Measurements from ENCODE around the gene UNC13C. TPM values are rescaled to one million over a fixed set of nuclear protein-coding genes. Genes with fewer than 3 reads are reported as not detected.

UNC13C gene
- total RNA-seq, 4 donors from 2014 or later, result under 0.01 to 0.30 (median 0.21) TPM; not detected in 1

GRCh38 chr15:54345301-54345700 is 367.1 kb downstream of the UNC13C start:
- no peak for DNase-seq (ENCODE audit: low spot score in 2 of 2)
- no peak for TF ChIP-seq EP300 (IDR thresholded peaks at IDR 0.05)
- TF ChIP-seq POLR2A (IDR thresholded peaks at IDR 0.05), result no peak
- TF ChIP-seq, protein P1, sequence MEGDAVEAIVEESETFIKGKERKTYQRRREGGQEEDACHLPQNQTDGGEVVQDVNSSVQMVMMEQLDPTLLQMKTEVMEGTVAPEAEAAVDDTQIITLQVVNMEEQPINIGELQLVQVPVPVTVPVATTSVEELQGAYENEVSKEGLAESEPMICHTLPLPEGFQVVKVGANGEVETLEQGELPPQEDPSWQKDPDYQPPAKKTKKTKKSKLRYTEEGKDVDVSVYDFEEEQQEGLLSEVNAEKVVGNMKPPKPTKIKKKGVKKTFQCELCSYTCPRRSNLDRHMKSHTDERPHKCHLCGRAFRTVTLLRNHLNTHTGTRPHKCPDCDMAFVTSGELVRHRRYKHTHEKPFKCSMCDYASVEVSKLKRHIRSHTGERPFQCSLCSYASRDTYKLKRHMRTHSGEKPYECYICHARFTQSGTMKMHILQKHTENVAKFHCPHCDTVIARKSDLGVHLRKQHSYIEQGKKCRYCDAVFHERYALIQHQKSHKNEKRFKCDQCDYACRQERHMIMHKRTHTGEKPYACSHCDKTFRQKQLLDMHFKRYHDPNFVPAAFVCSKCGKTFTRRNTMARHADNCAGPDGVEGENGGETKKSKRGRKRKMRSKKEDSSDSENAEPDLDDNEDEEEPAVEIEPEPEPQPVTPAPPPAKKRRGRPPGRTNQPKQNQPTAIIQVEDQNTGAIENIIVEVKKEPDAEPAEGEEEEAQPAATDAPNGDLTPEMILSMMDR (IDR thresholded peaks at IDR 0.05), result no peak
- H3K27me3 ChIP-seq, result no peaks in the 10 kb centered on the region
- H3K9me3 ChIP-seq, result no peaks in the 10 kb centered on the region
- H3K4me3 ChIP-seq, result no peak overlapping the region
- H3K4me1 ChIP-seq, result no peaks in the 10 kb centered on the region
- no peak overlapping the region for H3K27ac ChIP-seq
- 90 to 95% methylated on average over 2 of the region's 2 CpGs for WGBS, 2 donors
- H3K36me3 ChIP-seq, result no peaks in the 10 kb centered on the region

DNA sequence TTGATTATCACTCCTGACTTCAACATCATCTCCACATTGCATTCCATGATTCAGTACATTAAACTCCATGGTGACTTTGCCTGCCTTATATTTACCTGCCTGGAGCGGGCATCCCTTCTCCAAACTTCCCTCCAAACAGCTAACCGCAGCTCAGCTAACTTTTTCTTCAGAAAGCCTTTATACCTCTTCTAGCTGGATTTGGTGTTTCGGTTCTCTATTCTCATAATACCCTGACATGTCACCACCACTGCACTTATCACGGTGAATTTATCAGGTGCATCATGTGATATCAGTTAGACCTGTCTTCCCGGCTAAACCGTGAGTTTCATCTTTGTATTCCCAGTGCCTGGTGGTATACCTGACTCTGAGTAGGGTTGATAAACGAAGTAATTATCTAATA is 367.6 kb downstream of the UNC13C start:
- Histone ChIP-seq H3K9me3 (no peaks in the 10 kb centered on the region), H3K36me3 (no peaks in the 10 kb centered on the region), H3K27me3 (no peaks in the 10 kb centered on the region), H3K27ac (no peak overlapping the region), H3K4me1 (no peaks in the 10 kb centered on the region), H3K4me3 (no peak overlapping the region)
- WGBS, 2 donors, result 86 to 89% methylated on average over 7 of the region's 7 CpGs
- TF ChIP-seq POLR2A (IDR thresholded peaks at IDR 0.05) (no peak), EP300 (IDR thresholded peaks at IDR 0.05) (no peak)
- TF ChIP-seq, protein P1 (IDR thresholded peaks at IDR 0.05), result no peak
- no peak for DNase-seq (ENCODE audit: low spot score in 2 of 2)

- no peaks in the 10 kb centered on the region for H3K27me3 ChIP-seq
- H3K9me3 ChIP-seq, result no peaks in the 10 kb centered on the region
- no peak for DNase-seq (ENCODE audit: low spot score in 2 of 2)
- H3K27ac ChIP-seq, result no peak overlapping the region
- no peak overlapping the region for H3K4me3 ChIP-seq
- no peaks in the 10 kb centered on the region for H3K4me1 ChIP-seq
- TF ChIP-seq EP300 (IDR thresholded peaks at IDR 0.05) (no peak), POLR2A (IDR thresholded peaks at IDR 0.05) (no peak)
- TF ChIP-seq, protein P1 (IDR thresholded peaks at IDR 0.05), result no peak
- H3K36me3 ChIP-seq, result no peaks in the 10 kb centered on the region
- WGBS, 2 donors, result 48 to 54% methylated on average over 3 of the region's 3 CpGs
Observed at GRCh38 chr15:54347082-54347827, 369.0 kb downstream of the UNC13C start.

DNA sequence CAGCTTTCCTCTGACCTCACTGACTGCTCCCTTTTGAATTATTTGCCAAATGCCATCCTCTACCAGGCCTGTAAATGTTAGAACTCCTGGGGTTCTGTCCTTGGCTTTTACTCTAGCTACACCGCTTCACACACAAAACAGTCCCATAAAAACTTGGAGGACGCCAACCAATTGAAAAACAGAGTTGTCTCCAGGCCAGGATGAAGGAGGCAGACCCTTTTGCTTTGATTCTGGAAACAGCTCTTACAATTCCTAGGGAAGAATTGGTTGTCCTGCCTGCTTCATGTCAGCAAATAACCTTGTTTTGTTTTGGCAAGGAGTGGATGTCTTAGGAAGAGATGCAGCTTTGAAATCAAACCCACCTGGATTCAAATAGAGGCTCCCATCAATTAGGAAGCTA is 375.5 kb downstream of the UNC13C start:
- no peak for DNase-seq (ENCODE audit: low spot score in 2 of 2)
- H3K27ac ChIP-seq, result no peak overlapping the region
- H3K4me3 ChIP-seq, result no peak overlapping the region
- no peaks in the 10 kb centered on the region for H3K9me3 ChIP-seq
- H3K4me1 ChIP-seq, result no peaks in the 10 kb centered on the region
- 61 to 80% methylated on average over 2 of the region's 2 CpGs for WGBS, 2 donors
- no peaks in the 10 kb centered on the region for H3K36me3 ChIP-seq
- TF ChIP-seq, protein P1 (IDR thresholded peaks at IDR 0.05), result no peak
- TF ChIP-seq EP300 (IDR thresholded peaks at IDR 0.05), result no peak
- no peak for TF ChIP-seq POLR2A (IDR thresholded peaks at IDR 0.05)
- no peaks in the 10 kb centered on the region for H3K27me3 ChIP-seq

GRCh38 chr15:54354341-54354740 is 376.1 kb downstream of the UNC13C start:
- WGBS, 2 donors, result 74 to 92% methylated on average over 1 of the region's 1 CpG
- H3K27me3 ChIP-seq, result no peaks in the 10 kb centered on the region
- H3K9me3 ChIP-seq, result no peaks in the 10 kb centered on the region
- H3K4me1 ChIP-seq, result no peaks in the 10 kb centered on the region
- no peak overlapping the region for H3K4me3 ChIP-seq
- H3K27ac ChIP-seq, result no peak overlapping the region
- no peak for DNase-seq (ENCODE audit: low spot score in 2 of 2)
- H3K36me3 ChIP-seq, result no peaks in the 10 kb centered on the region
- TF ChIP-seq POLR2A (IDR thresholded peaks at IDR 0.05) (no peak), EP300 (IDR thresholded peaks at IDR 0.05) (no peak)
- TF ChIP-seq, protein P1 (IDR thresholded peaks at IDR 0.05), result no peak

All from tibial nerve (tissue), 4 donors.